ENCODE results near the gene ZNF235.
"Not testable (repeated sequence)": the region's sequence is repeated elsewhere in the genome, so short reads cannot be mapped to it uniquely, and the experiment has no call there.

The ZNF235 gene

GRCh38 chr19:44255705-44256411, 49.0 kb downstream of the ZNF235 start:
- DNase-seq = no peak

GRCh38 chr19:44254496-44254895, 50.3 kb downstream of the ZNF235 start:
- no peak for DNase-seq

GRCh38 chr19:44253392-44253791, 51.4 kb downstream of the ZNF235 start:
- DNase-seq = not testable (repeated sequence)

GRCh38 chr19:44252332-44252731, 52.5 kb downstream of the ZNF235 start:
- not testable (repeated sequence) for DNase-seq

- DNase-seq = no peak
Measured at GRCh38 chr19:44236384-44236783, 68.4 kb downstream of the ZNF235 start.
